ENCODE results near the gene SH2B2. TPM values are rescaled to one million over a fixed set of nuclear protein-coding genes. Genes with fewer than 3 reads are reported as not detected.

Gene SH2B2
- total RNA-seq, 1 experiment from 2014 or later = 62.6 TPM

- peaks cover 53% of the 10 kb centered on the region for H3K36me3 ChIP-seq
- H3K4me3 ChIP-seq = peak overlapping the region; percentile 97
- H3K27ac ChIP-seq = peak overlapping the region; percentile 70
- no peaks in the 10 kb centered on the region for H3K27me3 ChIP-seq (replicated peaks)
- H3K9me3 ChIP-seq (replicated peaks) = peaks cover 3% of the 10 kb centered on the region; the same call in 1 of the 2 replicates
- peak in 1 of 2 experiments; percentile 51 for DNase-seq (ENCODE audit: low read depth in 1 of 2, low spot score in 2 of 2)
- H3K4me1 ChIP-seq (replicated peaks) = peaks cover 53% of the 10 kb centered on the region
Observed at GRCh38 chr7:102287111-102287980, 678 bp downstream of the SH2B2 start.

- H3K36me3 ChIP-seq = peaks cover 53% of the 10 kb centered on the region
- peaks cover 53% of the 10 kb centered on the region for H3K4me1 ChIP-seq (replicated peaks)
- DNase-seq (ENCODE audit: low read depth in 1 of 2, low spot score in 2 of 2) = no peak
- peaks cover 3% of the 10 kb centered on the region; the same call in 1 of the 2 replicates for H3K9me3 ChIP-seq (replicated peaks)
- H3K27me3 ChIP-seq (replicated peaks) = no peaks in the 10 kb centered on the region
- H3K4me3 ChIP-seq = peak overlapping the region; percentile 97
- H3K27ac ChIP-seq = peak overlapping the region; percentile 36
Observed at GRCh38 chr7:102287981-102288278, 1.3 kb downstream of the SH2B2 start.

GRCh38 chr7:102288285-102288930 is 1.7 kb downstream of the SH2B2 start:
- Histone ChIP-seq H3K27me3 (replicated peaks) (no peaks in the 10 kb centered on the region), H3K36me3 (peaks cover 53% of the 10 kb centered on the region), H3K4me1 (replicated peaks) (peaks cover 53% of the 10 kb centered on the region), H3K27ac (peak overlapping the region; percentile 36), H3K9me3 (replicated peaks) (peaks cover 3% of the 10 kb centered on the region; the same call in 1 of the 2 replicates), H3K4me3 (peak overlapping the region; percentile 97)
- DNase-seq (ENCODE audit: low read depth in 1 of 2, low spot score in 2 of 2) = peak in 1 of 2 experiments; percentile 54

GRCh38 chr7:102289057-102289456 is 2.4 kb downstream of the SH2B2 start:
- Histone ChIP-seq H3K27ac (peak overlapping the region; percentile 36), H3K9me3 (replicated peaks) (peaks cover 3% of the 10 kb centered on the region; the same call in 1 of the 2 replicates), H3K36me3 (peaks cover 59% of the 10 kb centered on the region), H3K4me1 (replicated peaks) (peaks cover 53% of the 10 kb centered on the region), H3K27me3 (replicated peaks) (no peaks in the 10 kb centered on the region), H3K4me3 (peak overlapping the region; percentile 97)
- DNase-seq (ENCODE audit: low read depth in 1 of 2, low spot score in 2 of 2) = no peak

- H3K27ac ChIP-seq = no peak overlapping the region
- H3K27me3 ChIP-seq (replicated peaks) = no peaks in the 10 kb centered on the region
- peaks cover 2% of the 10 kb centered on the region; the same call in 1 of the 2 replicates for H3K9me3 ChIP-seq (replicated peaks)
- peaks cover 81% of the 10 kb centered on the region for H3K36me3 ChIP-seq
- no peak overlapping the region for H3K4me3 ChIP-seq
- H3K4me1 ChIP-seq (replicated peaks) = peaks cover 42% of the 10 kb centered on the region
- peak in 1 of 2 experiments; percentile 39 for DNase-seq (ENCODE audit: low read depth in 1 of 2, low spot score in 2 of 2)
Observed at GRCh38 chr7:102291056-102291915, 4.6 kb downstream of the SH2B2 start.

GRCh38 chr7:102291916-102292267 is 5.2 kb downstream of the SH2B2 start:
- H3K36me3 ChIP-seq = peaks cover 83% of the 10 kb centered on the region
- H3K27me3 ChIP-seq (replicated peaks) = no peaks in the 10 kb centered on the region
- peaks cover 41% of the 10 kb centered on the region for H3K4me1 ChIP-seq (replicated peaks)
- H3K27ac ChIP-seq = no peak overlapping the region
- DNase-seq (ENCODE audit: low read depth in 1 of 2, low spot score in 2 of 2) = no peak
- H3K4me3 ChIP-seq = no peak overlapping the region
- H3K9me3 ChIP-seq (replicated peaks) = no peaks in the 10 kb centered on the region

DNA sequence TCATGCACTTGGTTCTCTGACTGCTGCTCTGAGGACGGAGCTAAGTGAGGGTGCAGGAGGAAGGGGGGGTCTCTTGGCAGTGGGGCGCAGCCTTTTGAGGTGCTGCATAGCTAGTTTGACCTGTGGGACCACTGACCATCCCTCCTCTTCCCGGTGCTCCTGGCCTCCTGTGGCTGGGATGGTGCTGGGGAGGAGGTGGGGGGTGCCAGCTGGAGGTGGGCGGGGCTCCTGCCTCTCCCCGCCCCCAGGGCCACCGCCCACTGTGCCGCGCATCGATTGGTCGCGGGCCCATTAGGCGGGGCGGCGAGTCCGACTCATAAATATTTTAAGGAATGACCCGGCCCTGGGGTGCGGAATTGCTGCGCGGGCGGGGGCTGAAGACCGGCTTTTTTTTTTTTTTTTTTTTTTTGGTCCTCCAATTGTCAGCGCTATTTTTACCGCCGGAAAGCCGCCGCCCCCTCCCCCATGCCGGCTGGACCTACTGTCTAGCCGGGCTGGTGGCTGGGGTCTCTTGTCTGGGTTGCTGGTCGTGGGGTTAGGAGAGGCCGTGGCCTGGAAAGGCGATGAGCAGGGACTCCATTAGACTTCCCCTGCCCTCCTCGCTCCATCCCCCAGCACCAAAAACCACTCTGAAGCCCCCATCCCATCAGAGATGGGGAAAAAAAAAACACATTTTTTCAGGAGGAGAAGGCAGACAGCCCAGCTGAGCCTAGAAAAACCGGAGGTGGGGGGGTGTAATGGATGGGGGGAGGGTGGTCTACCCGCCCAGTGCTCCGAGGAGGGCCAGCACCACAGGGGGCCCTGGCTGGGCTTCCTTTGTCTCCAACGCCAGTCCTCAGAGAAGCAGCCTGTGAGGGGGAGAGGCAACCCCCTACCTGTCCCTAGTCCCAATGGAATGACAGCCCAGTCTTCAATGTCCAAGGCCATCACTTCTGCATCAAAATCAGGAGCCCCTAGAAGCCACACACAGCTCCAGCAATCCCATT is 6.4 kb downstream of the SH2B2 start:
- H3K4me3 ChIP-seq = no peak overlapping the region
- peaks cover 39% of the 10 kb centered on the region for H3K4me1 ChIP-seq (replicated peaks)
- no peaks in the 10 kb centered on the region for H3K9me3 ChIP-seq (replicated peaks)
- no peaks in the 10 kb centered on the region for H3K27me3 ChIP-seq (replicated peaks)
- H3K36me3 ChIP-seq = peaks cover 83% of the 10 kb centered on the region
- peak in 1 of 2 experiments; percentile 41 for DNase-seq (ENCODE audit: low read depth in 1 of 2, low spot score in 2 of 2)
- no peak overlapping the region for H3K27ac ChIP-seq

DNA sequence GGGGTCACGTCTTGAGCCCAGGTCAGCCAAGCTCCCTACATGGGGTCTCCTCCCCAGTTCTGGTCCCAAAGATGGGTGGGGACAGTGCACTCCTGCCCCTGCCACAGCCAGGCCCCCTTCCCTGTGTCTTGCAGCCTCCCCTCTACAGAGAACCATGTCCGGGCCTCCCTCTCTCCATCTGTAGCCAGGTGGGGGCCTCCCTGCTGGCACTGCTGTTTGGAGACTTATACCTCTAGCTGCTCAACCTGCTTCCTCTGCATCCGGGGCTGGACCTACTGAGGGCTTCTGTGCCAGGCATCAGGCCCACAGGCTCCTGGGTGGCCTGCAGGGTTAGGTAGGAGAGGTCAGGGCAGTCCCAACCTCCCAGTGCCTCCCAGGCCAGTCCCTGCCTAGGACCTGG is 7.9 kb downstream of the SH2B2 start:
- Histone ChIP-seq H3K4me3 (no peak overlapping the region), H3K4me1 (replicated peaks) (peaks cover 30% of the 10 kb centered on the region), H3K27me3 (replicated peaks) (no peaks in the 10 kb centered on the region), H3K9me3 (replicated peaks) (no peaks in the 10 kb centered on the region), H3K36me3 (peaks cover 76% of the 10 kb centered on the region), H3K27ac (no peak overlapping the region)
- no peak for DNase-seq (ENCODE audit: low read depth in 1 of 2, low spot score in 2 of 2)

DNA sequence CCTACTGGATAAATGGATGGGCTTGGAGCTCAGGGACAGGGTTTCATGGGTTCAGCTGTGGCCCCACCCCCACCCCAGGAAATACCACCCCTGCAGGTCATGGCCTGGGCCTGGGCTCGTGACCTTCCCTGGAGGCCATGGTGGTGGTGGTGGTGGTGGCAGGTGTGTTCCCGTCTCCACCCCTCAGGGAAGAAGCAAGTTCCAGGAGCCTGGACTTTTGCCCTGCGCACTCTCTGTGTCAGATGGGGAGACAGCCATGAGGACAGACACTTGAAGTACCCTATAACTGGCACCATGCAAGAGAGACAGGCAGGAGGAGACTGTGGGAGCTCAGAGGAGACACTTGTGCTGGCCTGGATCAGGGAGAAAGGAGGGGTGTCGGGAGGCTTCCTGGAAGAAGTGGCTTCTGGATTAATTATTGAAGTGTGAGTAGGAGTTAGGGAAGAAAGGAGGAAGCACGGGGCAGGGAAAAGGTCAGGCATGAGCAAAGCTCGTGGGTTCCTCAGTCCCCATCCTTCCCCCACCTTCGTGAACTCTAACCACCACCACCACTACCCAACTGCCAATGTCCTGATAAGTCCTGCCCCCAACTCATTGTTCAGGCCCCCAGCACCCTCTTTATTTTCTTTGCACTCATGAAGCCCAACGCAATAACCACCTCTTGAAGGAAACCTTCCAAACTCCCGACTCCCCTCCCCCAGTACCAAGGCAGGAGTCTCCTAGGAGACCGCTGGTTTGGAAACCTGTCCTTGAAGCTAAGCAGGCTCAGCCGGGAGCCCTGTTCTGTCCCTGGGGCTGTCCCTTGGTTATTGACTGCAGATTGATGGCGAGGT is 8.9 kb downstream of the SH2B2 start:
- peak in 1 of 2 experiments; percentile 38 for DNase-seq (ENCODE audit: low read depth in 1 of 2, low spot score in 2 of 2)
- no peak overlapping the region for H3K27ac ChIP-seq
- peaks cover 81% of the 10 kb centered on the region for H3K36me3 ChIP-seq
- no peak overlapping the region for H3K4me3 ChIP-seq
- no peaks in the 10 kb centered on the region for H3K9me3 ChIP-seq (replicated peaks)
- H3K4me1 ChIP-seq (replicated peaks) = peaks cover 39% of the 10 kb centered on the region
- no peaks in the 10 kb centered on the region for H3K27me3 ChIP-seq (replicated peaks)

- DNase-seq (ENCODE audit: low read depth in 1 of 2, low spot score in 2 of 2) = no peak
- Histone ChIP-seq H3K36me3 (peaks cover 81% of the 10 kb centered on the region), H3K4me3 (no peak overlapping the region), H3K4me1 (replicated peaks) (peaks cover 43% of the 10 kb centered on the region), H3K27ac (no peak overlapping the region), H3K9me3 (replicated peaks) (no peaks in the 10 kb centered on the region), H3K27me3 (replicated peaks) (no peaks in the 10 kb centered on the region)
Observed at GRCh38 chr7:102296179-102296438, 9.4 kb downstream of the SH2B2 start.

DNA sequence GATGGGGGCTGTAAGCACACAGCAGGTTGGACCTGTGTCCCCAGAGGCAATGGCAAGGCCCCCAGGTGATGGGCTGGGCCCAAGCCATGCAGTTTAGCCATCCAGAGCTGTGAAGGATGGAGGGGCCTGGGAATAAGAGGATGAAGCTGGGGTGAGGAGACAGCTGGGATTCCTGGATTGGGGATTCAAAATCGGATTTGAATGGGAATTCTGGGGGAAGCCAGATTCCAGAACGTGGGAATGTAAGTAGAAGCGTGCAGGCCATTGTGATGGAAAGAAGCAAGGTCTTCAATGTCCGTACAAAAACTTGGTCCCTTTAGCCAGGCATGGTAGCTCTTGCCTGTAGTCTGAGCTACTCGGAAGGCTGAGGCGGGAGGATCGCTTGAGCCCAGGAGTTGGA is 9.8 kb downstream of the SH2B2 start:
- Histone ChIP-seq H3K27me3 (replicated peaks) (no peaks in the 10 kb centered on the region), H3K4me3 (no peak overlapping the region), H3K4me1 (replicated peaks) (peaks cover 46% of the 10 kb centered on the region), H3K36me3 (peaks cover 80% of the 10 kb centered on the region), H3K27ac (no peak overlapping the region), H3K9me3 (replicated peaks) (no peaks in the 10 kb centered on the region)
- no peak for DNase-seq (ENCODE audit: low read depth in 1 of 2, low spot score in 2 of 2)

- Histone ChIP-seq H3K4me1 (replicated peaks) (peaks cover 56% of the 10 kb centered on the region), H3K27me3 (replicated peaks) (no peaks in the 10 kb centered on the region), H3K36me3 (peaks cover 73% of the 10 kb centered on the region), H3K9me3 (replicated peaks) (no peaks in the 10 kb centered on the region), H3K4me3 (no peak overlapping the region), H3K27ac (peak overlapping the region; percentile 40; the same call in 1 of the 2 replicates)
- no peak for DNase-seq (ENCODE audit: low read depth in 1 of 2, low spot score in 2 of 2)
Observed at GRCh38 chr7:102297487-102298218, 11.0 kb downstream of the SH2B2 start.
